GM12878 (cell line): ENCODE results near the gene SPINDOC. TPM values are rescaled to one million over a fixed set of nuclear protein-coding genes. Genes with fewer than 3 reads are reported as not detected.

Source experiments
- ATAC-seq: fragments of 200-7000 bp; cut with Tn5 transposase; 3 replicates; pipeline ENCODE4 v1.9.1; 2020; ENCODE audit warnings: mild to moderate bottlenecking, moderate library complexity
- BruUV-seq: library from RNA; stranded (reverse); fragments of 400-500 nt; replicated peaks from 2 replicates; lab custom pipeline; 2021; lab: Mats Ljungman, UMichigan
- CTCF ChIA-PET: fragments of 300-600 bp; sonication (Branson Sonifier 250); formaldehyde crosslinking; extraction: SDS; loops from one replicate; lab custom pipeline; 2021; ENCODE audit warnings: inconsistent platforms; lab: Yijun Ruan, JAX
- POLR2A ChIA-PET: fragments of 350-600 bp; formaldehyde crosslinking; extraction: SDS; loops from one replicate; lab custom pipeline; 2021; ENCODE audit warnings: inconsistent platforms; lab: Charles Lee
- RAD21 ChIA-PET: fragments of 300-600 bp; sonication (Branson Sonifier 250); formaldehyde crosslinking; loops from one replicate; lab custom pipeline; 2023; ENCODE audit warnings: antibody characterized with exemption; ENCODE audit not compliant: unreplicated experiment; lab: Charles Lee
- SMC1A ChIA-PET: fragments of 300-600 bp; sonication (Branson Sonifier 250); formaldehyde crosslinking; loops from one replicate; lab custom pipeline; 2023; ENCODE audit not compliant: unreplicated experiment, uncharacterized antibody; lab: Charles Lee
- DNase-seq: peaks from one replicate; pipeline ENCODE4 v3.0.0-alpha.2; 2011; ENCODE audit warnings: low read depth, low spot score
- FAIRE-seq: peaks from 3 replicates; lab custom pipeline; 2011; peaks lifted over from hg19 to GRCh38; lab: Jason Lieb, UNC
- H2AFZ ChIP-seq: 2 replicates; pipeline ENCODE4 v1.6.0; 2011; ENCODE audit warnings: low read depth, low read length, control low read depth; ENCODE audit not compliant: control insufficient read depth
- H3K27ac ChIP-seq: 2 replicates; pipeline ENCODE4 v1.5.1; 2011; ENCODE audit warnings: control low read depth; ENCODE audit not compliant: control insufficient read depth, insufficient read depth
- H3K27me3 ChIP-seq, 2 experiments: replicated peaks in 1 of 2; 2 replicates each; pipeline versions ENCODE4 v1.6.0 to v1.6.1; 2011; ENCODE audit warnings: low read length in 1 of 2; ENCODE audit not compliant: control insufficient read depth in 2 of 2, insufficient read depth in 2 of 2
- H3K36me3 ChIP-seq, 2 experiments: 2 replicates each; pipeline ENCODE4 v1.5.1; 2011; ENCODE audit warnings: low read length in 1 of 2; ENCODE audit not compliant: control insufficient read depth in 2 of 2, insufficient read depth in 2 of 2
- H3K4me1 ChIP-seq: 2 replicates; pipeline ENCODE4 v1.6.1; 2011; ENCODE audit warnings: mild to moderate bottlenecking, low read length, moderate library complexity, mixed read lengths; ENCODE audit not compliant: control insufficient read depth, insufficient read depth
- H3K4me2 ChIP-seq: 2 replicates; pipeline ENCODE4 v1.6.0; 2011; ENCODE audit warnings: control low read depth; ENCODE audit not compliant: control insufficient read depth, insufficient read depth
- H3K4me3 ChIP-seq: fragments of 200-600 bp; sonication (generic); 2 replicates; pipeline ENCODE4 v1.5.1; 2016
- H3K79me2 ChIP-seq: 2 replicates; pipeline ENCODE4 v1.6.0; 2011; ENCODE audit warnings: low read length; ENCODE audit not compliant: control insufficient read depth, insufficient read depth
- H3K9ac ChIP-seq: 2 replicates; pipeline ENCODE4 v1.8.0; 2011; ENCODE audit warnings: low read length, control low read depth, mixed read lengths; ENCODE audit not compliant: control insufficient read depth, insufficient read depth
- H3K9me3 ChIP-seq: replicated peaks from 3 replicates; pipeline ENCODE4 v1.5.1; 2011; ENCODE audit warnings: mild to moderate bottlenecking, low read length; ENCODE audit not compliant: control insufficient read depth, insufficient read depth
- H4K20me1 ChIP-seq: 2 replicates; pipeline ENCODE4 v1.6.0; 2011; ENCODE audit not compliant: control insufficient read depth, insufficient read depth
- BMI1 ChIP-seq: fragments of 450-650 bp; IDR thresholded peaks from 2 replicates; pipeline ENCODE4 v1.6.1; 2016; ENCODE audit warnings: mild to moderate bottlenecking, moderate library complexity, borderline replicate concordance
- FOS ChIP-seq: IDR thresholded peaks from 3 replicates; pipeline ENCODE4 v1.6.1; 2011; ENCODE audit warnings: borderline replicate concordance; ENCODE audit not compliant: insufficient read length; ENCODE audit errors: extremely low read depth
- HDGF ChIP-seq: fragments of 450-650 bp; IDR thresholded peaks from 2 replicates; pipeline ENCODE4 v1.6.1; 2016; ENCODE audit warnings: antibody characterized with exemption
- KLF5 ChIP-seq: fragments of 450-650 bp; IDR thresholded peaks from 2 replicates; pipeline ENCODE4 v1.6.1; 2014; ENCODE audit warnings: mild to moderate bottlenecking; ENCODE audit not compliant: partially characterized antibody
- POLR2A ChIP-seq: IDR thresholded peaks from 2 replicates; pipeline ENCODE4 v1.6.1; 2011; ENCODE audit warnings: low read depth, mild to moderate bottlenecking, low read length
- SMARCA5 ChIP-seq: fragments of 450-650 bp; IDR thresholded peaks from 2 replicates; pipeline ENCODE4 v1.6.1; 2017; ENCODE audit warnings: mild to moderate bottlenecking
- SMC3 ChIP-seq: IDR thresholded peaks from 2 replicates; pipeline ENCODE4 v1.6.1; 2011; ENCODE audit warnings: low read length, improper control_type of control experiment, borderline replicate concordance
- ZBTB11 ChIP-seq: fragments of 450-650 bp; formaldehyde crosslinking; IDR thresholded peaks from 2 replicates; pipeline ENCODE4 v1.5.0; 2022; ENCODE audit warnings: mild to moderate bottlenecking, missing genetic modification characterization
- WGBS: methylation state at CpG from one replicate; pipeline ENCODE4 v1.1.6; 2016; ENCODE audit warnings: low lambda C conversion rate; ENCODE audit not compliant: insufficient replicate concordance, insufficient coverage; ENCODE audit errors: missing lambda C conversion rate; 5-methylcytosine and 5-hydroxymethylcytosine counted together
- in situ Hi-C: fragments of 300-500 bp; cut with MboI; formaldehyde crosslinking; loops from 9 replicates; pipeline ENCODE4 v1.14.3; 2018; ENCODE audit warnings: mixed read lengths
- intact Hi-C: fragments of 100-400 bp; cut with micrococcal nuclease; formaldehyde crosslinking; loops from one replicate; pipeline ENCODE4 v1.14.2; 2022; ENCODE audit not compliant: unreplicated experiment
- polyA plus RNA-seq, 11 experiments: library from polyadenylated mRNA; depleted of rRNA in 4 of 11; unstranded in 6 of 11; stranded (reverse) in 5 of 11; fragments of >200 nt; fragmentation: Nextera tagmentation in 4 of 11; fragmentation: Illumina TruSeq in 1 of 11; extraction: Ambion mirVana in 4 of 11; extraction: Trizol in 1 of 11; gene quantifications; 1 replicate in 1 of 11; 2 replicates in 10 of 11; pipeline versions ENCODE4 v1.2.1 to v1.2.3, GENCODE V29; 2011 to 2016; ENCODE audit warnings: inconsistent platforms in 2 of 11, missing spikeins in 2 of 11, low read depth in 1 of 11
- total RNA-seq, 4 experiments: library from RNA; depleted of rRNA in 3 of 4; stranded (reverse); fragments of >200 nt in 3 of 4; fragmentation: Illumina TruSeq in 1 of 4; extraction: Trizol in 1 of 4; gene quantifications; 2 replicates each; pipeline versions ENCODE4 v1.2.1 to v1.2.3, GENCODE V29; 2013 to 2021

Gene SPINDOC
- total and polyA plus RNA-seq, 10 of the 15 experiments (the other 5 are each of a cell fraction or from before 2014, with no cell fraction given) = 0.88 to 38.2 (median 16.9) TPM

DNA sequence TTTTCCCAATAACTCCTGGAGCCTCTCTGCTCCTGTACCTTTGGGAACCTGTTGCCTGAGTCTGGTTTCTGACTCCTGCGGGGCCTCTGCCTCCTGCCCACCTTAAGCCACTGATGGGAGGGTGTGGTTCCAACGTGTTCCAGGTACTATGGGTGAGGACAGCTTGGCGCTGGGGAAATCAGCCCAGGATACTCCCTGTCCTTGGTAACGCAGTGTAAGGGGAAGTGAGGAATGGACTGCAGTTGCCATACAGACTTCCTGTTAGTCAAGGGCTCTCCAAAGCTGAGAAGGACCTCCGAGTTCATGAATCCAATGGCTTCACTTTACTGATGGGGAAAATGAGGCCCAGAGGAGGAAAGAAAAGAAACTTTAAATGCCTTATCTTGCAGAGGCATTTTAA is 24.5 kb downstream of the SPINDOC start:
- in situ Hi-C loops = loop anchor here (5.0 kb wide), 2 partner anchors 110 to 310 kb away; no protein-coding TSS in a partner anchor
- peak overlapping the region; percentile 46; the same call in 1 of the 2 replicates for H3K4me3 ChIP-seq
- TF ChIP-seq ZBTB11 (CRISPR knock-in tag) (no peak), POLR2A (no peak), HDGF (no peak), FOS (no peak), KLF5 (no peak), BMI1 (no peak), SMARCA5 (no peak), SMC3 (no peak)
- no peaks in the 10 kb centered on the region for H3K9me3 ChIP-seq
- no peaks in the 10 kb centered on the region for H3K27me3 ChIP-seq
- peaks cover 21% of the 10 kb centered on the region for H3K4me1 ChIP-seq
- no peak overlapping the region for H2AFZ ChIP-seq
- RAD21 ChIA-PET = interaction anchor here (1.4 to 7.1 kb wide), 14 partner anchors 8 to 312 kb away, joined by 3 to 101 read pairs (median 7); partner anchors contain the start of gene ZFTA
- BruUV-seq = no TSS peak
- WGBS = 33% methylated on average over 5 of the region's 5 CpGs
- POLR2A ChIA-PET = interaction anchor here (0.6 to 2.4 kb wide), 7 partner anchors 19 to 1042 kb away, joined by 3 to 8 read pairs (median 4); partner anchors contain the start of gene RTN3
- no peak for ATAC-seq
- no peak overlapping the region for H3K9ac ChIP-seq
- DNase-seq = no peak
- H3K79me2 ChIP-seq = peaks cover 39% of the 10 kb centered on the region
- peak overlapping the region; percentile 47 for H3K27ac ChIP-seq
- SMC1A ChIA-PET = interaction anchor here (0.8 to 18.4 kb wide), 21 partner anchors 10 to 313 kb away, joined by 3 to 234 read pairs (median 8); partner anchors contain the start of genes RCOR2 and ZFTA
- H4K20me1 ChIP-seq = peaks cover 9% of the 10 kb centered on the region
- H3K4me2 ChIP-seq = peak overlapping the region; percentile 89
- intact Hi-C loops = loop anchor here (1.0 to 5.0 kb wide), 5 partner anchors 69 to 311 kb away; partner anchors contain the start of gene ZFTA
- no peaks in the 10 kb centered on the region for H3K36me3 ChIP-seq
- CTCF ChIA-PET = interaction anchor here (0.5 to 8.5 kb wide), 34 partner anchors 10 to 1717 kb away, joined by 3 to 271 read pairs (median 7); partner anchors contain the start of genes NAA40 and RCOR2
- FAIRE-seq = no peak
